RKO (cell line): ENCODE results near the gene LRP1.

Experiments used
- DNase-seq: peaks from one replicate; pipeline ENCODE4 v3.0.0-alpha.2; 2016; ENCODE audit warnings: low spot score

LRP1 gene

DNA sequence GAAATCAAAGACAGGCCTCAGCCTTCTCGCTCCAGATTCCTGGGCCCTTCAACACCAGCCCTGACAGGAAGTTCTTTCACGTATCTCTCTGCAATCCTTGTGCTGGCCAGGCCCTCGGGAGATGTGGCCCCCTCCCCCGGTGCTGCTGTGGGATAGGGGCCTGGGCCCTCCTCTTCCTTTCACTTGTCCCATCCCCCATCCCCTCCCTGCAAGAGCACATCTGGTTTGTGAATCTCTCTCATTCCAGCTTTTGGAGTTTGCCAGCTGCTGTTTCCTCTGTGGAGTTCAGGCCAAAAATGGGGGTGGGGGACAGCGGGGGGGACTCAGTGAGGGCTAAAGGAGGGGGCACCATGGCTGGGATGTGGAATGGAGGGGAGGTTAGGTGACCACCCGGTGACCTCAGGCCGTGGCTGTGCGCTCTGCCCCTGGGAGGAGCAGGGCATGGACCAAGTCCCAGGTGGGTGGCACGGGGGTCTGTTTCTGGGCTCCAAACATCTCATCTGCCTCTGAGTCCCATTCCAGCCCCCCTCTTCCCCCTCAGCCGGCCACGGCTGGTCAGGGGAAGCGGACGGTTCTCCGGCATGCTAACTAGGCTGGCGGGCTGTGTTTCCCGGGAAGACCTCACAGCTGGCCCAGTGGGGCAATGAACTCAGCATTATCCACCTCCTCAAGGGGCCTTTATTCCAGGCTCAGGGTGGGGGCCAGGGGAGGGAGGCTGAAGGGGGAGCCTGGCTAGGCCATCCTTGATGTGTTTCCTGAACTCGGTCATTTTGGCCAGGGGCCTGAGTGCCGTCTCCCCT is 7.4 kb downstream of the LRP1 start:
- DNase-seq, result no peak

DNA sequence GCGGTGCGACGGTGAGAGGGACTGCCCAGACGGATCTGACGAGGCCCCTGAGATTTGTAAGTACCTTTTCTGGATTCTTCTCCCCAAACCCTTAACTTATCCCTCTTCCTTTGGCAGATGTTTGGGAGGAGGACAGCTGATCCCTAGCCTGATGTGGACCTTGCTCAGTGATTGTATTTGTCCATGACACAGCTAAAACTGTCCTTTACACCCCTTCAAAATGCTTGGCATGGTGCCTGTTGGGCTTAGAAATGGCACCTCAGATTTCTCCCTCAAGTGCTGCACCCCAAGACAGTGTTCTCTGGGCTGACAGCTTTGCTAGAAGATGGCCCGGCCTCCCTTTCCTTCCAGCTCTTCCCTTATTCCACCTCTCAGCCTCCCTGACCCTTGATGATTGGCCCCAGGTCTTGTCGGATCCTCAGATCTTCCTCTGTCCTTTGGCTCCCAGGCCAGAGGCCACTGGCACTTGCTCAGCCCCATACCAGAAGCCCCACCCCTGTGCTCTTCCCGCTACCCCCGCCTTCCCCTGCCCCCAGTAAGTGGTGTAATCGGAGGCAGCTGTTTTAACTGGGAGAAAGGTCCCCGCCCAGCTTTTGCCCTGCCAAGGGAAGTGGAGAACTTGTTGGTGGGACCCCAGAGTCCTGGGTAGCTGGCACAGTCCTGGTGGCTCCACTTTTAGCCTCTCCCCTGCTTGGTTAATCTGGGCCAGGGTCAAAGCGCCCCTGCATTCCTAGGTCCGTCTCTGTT is 10.4 kb downstream of the LRP1 start:
- no peak for DNase-seq

GRCh38 chr12:57139796-57140649 is 11.7 kb downstream of the LRP1 start:
- DNase-seq, result no peak

DNA sequence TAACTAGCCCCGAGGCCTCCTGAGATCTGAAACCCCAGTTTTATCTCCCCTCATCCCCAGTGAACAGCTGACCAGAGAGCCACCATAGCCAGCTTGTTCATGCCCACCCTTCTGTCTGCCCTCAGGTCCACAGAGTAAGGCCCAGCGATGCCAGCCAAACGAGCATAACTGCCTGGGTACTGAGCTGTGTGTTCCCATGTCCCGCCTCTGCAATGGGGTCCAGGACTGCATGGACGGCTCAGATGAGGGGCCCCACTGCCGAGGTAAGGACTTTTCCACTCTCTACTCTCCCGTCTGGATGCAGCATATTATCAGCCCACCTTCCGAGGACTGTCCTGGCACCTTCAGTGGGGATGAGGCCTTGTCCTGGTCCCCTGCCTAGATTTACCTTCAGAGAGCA is 13.0 kb downstream of the LRP1 start:
- DNase-seq, result no peak

DNA sequence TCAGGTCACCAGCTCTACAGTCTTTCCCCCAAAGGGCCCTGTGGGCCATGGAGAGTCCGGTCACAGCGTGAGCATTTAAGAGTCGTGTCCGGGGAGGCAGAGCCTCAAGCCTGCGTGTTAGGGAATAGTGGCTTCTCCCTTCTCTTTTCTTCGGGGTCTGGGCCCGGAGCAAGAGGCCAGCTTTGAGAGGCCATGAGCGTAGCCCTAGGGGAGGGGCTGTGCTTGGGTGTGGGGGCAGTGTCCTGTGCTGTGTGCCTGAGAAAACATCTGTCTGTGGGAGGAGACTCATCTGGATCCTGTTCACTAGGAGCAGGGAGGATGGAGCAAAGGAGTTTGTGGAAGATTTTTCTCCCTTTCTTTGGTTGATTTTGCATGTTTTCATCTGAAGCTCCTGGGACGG is 13.8 kb downstream of the LRP1 start:
- DNase-seq, result no peak

DNA sequence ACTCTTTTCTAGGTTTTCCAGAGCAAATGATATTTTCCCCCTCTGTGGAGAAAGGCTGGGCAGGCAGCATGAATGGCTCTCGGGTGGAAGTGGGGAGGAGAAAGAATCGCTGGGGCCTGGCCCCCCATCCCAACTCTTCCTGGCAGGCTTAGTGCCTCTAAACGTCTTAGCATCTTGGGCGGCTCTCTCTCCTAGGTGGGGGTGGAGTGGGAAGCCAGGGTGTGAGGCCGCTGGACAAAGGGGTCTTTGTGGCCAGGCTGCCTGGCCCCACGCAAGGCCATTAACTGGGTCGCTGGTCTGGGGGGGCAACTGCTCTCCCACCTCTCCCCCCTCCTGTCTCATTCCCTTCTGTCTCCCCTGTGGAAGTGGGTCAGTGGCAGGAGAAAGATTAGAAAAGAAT is 14.4 kb downstream of the LRP1 start:
- DNase-seq, result no peak

DNA sequence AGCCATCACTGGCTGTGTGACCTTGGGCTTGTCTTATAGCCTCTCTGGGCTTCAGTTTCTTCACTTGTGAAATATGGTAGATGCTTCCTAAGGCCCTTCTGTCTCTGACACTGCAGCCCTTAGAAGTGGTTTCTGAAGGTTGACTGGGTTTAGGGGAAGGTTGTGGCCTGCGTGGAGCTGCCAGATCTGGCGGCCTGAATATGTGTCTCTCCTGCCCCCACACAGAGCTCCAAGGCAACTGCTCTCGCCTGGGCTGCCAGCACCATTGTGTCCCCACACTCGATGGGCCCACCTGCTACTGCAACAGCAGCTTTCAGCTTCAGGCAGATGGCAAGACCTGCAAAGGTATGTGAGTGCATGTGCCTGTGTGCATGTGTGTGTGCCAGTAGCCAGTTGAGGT is 15.2 kb downstream of the LRP1 start:
- no peak for DNase-seq

DNA sequence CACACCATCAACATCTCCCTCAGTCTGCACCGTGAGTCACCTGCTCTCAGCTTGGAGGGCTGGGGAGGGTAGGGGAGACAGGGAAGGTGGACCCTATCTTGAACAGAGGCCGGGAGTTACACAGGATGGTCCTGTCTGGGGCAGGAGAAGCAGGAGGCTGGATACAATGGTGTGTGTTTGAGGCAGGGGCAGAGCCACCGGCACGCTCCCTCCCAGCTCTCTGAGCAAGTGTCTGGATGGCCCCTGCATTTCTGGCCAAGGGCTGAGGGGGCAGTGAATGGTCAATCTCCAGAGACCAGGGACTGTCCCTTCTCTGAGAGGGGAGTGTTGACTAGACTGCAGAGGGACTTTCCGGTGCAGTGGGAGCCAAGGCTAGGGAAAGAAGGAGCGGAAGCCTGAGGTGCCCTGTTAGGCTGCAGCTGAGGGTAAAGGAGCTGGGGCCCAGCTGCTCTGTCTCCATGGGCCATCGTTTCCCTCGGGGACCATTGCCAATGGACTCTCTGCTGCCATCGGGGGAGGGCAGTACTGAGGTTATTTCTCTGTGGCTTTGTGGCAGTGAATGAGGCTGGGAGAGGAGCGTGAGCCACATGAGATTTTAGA is 17.3 kb downstream of the LRP1 start:
- no peak for DNase-seq

DNA sequence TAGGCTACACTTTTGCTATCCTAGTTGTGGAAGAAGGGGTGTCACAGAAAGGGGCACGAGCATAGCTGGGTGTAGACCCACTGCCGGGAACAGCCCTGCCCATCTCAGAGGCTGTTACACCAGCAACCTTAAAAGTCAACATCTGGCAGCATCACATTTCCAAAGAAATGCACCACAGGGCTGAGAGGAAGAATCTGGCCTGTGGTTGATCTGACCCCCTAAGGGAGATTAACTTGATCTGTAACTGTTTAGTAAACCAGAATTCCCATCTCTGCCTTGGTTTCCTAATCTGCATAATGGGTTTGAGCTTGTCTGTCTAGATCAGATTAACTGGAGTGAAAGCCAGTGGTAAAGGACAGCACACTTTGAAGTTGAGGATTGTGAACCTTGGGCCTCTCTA is 17.8 kb downstream of the LRP1 start:
- no peak for DNase-seq

DNA sequence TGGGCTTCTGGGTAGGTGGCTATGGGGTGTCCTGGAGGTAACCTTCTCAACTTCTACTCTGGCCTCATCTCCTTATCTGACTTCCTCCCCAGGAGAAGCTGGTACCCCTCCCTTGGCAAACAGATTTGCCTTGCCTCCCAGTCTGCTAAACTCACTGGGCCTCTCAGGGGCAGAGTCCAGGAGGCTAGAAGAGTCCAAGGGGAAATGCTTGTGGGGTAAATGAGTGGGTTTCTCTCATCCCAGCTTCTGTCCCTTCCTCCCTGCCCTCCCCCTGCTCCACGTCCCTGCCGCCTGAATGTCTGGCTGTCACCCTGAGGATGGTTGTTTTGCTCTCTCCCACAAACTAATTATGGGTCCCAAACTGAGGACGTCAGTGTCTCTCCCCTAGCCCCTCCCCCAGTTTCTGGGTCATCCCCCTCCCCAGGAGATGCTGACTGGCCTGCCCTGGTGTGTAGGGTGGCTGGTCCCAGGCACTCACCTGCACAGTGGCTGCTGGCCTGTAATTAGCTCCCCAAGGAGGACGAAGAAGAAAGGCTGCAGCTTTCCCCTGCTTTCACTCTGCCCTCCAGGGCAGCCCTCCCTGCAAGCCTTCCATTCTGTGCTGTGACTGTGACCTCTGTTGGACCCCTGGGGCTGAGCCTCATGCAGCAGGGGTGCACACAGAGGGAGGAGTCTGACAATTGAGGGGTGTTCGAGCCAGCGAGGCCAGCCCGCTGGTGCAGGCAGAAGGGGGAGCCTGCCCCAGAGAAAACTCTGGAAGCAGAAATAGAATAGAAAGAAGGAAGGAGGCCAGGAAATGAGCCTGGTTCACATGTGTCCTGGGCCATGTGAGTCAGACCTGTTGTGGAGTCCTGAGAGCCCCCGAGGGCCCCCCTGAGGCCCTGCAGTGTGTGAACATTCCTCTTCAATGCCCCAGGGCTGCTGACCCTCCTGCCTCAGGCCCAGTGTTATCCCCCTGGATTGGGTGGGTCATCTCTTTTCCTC is 19.0 kb downstream of the LRP1 start, which contains the start of gene LRP1-AS:
LRP1-AS (minus strand) TSS at position 659 of the 984 bp plus-strand sequence.
- no peak for DNase-seq

GRCh38 chr12:57148469-57149244 is 20.4 kb downstream of the LRP1 start:
- DNase-seq, result no peak

GRCh38 chr12:57149245-57149900 is 21.1 kb downstream of the LRP1 start:
- no peak for DNase-seq

- no peak for DNase-seq
Measured at GRCh38 chr12:57150400-57151000, 22.2 kb downstream of the LRP1 start.

DNA sequence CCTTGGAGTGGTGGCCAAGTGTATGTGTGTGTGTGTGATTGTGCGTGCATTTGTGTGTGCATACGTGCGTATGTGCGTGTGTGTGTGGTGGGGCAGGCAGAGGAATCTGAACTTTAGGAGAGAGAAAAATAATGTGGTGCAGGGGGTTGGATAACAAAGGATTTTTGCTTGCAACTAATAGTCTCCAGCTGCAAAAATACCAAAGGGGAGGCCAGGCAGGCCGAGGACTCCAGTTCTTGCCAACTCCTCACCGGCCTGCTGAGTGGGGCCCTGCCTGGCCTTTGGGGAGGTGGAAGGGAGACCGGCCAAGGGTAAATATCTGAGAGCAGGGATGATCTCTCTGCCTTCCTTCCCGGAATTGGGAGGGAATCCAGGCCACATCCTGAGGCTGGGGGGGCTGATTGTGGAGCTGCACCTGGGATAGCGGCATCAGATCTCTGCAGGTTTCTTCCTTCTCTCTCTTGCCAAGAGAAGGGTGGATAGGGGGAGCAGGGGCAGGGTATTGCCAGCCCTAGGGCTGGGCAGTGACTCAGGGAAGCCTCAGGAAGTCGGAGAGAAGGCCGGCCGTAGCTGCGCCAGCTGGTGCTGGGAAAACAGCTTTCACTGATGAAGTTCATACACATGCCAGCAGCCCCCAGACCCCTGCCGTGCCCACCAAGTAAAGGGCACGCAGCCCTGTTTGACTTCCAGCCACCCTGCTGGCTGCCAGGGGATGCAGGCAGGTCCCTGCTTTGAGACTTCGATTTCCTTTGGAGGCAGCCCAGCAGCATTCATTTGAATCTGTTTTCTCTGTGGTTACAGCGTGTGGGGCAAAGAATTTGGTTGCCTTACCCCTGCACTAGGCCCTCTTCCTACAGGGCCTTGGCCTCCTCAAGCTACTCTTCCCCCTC is 23.7 kb downstream of the LRP1 start:
- no peak for DNase-seq

DNA sequence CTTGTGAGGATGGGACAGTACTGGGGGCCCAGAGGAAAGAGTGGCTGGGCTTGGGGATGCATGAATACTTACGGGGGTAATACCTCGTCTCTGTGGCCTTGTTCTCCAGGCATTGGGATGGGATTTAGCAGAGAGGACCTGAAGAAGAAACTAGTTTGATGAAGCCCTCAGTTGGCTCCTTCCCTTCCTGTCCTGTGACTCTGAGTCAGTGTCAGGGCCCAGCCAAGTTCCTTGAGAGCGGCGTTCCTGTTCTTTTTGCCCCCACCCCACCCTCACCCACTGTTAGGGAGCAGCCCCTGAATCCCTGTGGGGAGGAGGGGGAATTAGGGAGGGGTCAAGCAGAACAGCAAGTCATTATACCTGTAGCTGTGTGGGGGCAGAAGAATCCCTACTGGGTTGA is 24.4 kb downstream of the LRP1 start:
- DNase-seq, result no peak

- no peak for DNase-seq
Measured at GRCh38 chr12:57153415-57153997, 25.2 kb downstream of the LRP1 start.

DNA sequence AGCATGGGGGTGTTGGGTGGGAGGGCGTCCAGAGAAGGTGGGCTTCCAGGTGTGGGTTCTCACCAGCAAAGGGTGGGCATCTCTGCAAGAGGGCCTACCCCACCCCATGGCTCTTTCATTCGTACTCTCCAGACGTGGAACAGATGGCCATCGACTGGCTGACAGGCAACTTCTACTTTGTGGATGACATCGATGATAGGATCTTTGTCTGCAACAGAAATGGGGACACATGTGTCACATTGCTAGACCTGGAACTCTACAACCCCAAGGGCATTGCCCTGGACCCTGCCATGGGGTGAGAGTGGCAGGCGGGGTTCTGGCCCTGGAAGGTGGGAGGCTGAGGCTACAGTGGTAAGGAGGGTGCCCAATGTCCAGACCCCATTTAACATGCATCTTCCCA is 25.8 kb downstream of the LRP1 start:
- no peak for DNase-seq
